Astrocyte (in vitro differentiated cells and primary cell): ENCODE results near the gene MORC1. TPM values are rescaled to one million over a fixed set of nuclear protein-coding genes. Genes with fewer than 3 reads are reported as not detected.

ENCODE experiments used
- DNase-seq: peaks from one replicate; pipeline ENCODE4 v3.0.0-alpha.2; 2010; ENCODE audit warnings: low read depth
- FAIRE-seq: peaks from 2 replicates; lab custom pipeline; 2011; peaks lifted over from hg19 to GRCh38; lab: Jason Lieb, UNC
- H2AFZ ChIP-seq: 2 replicates; pipeline ENCODE4 v1.6.0; 2012; ENCODE audit warnings: low read depth, low read length, inconsistent platforms
- H3K27ac ChIP-seq: 2 replicates; pipeline ENCODE4 v1.5.1; 2011; ENCODE audit warnings: low read depth, low read length, inconsistent platforms
- H3K27me3 ChIP-seq: 2 replicates; pipeline ENCODE4 v1.6.0; 2011; ENCODE audit warnings: low read length, inconsistent platforms; ENCODE audit not compliant: insufficient read depth
- H3K36me3 ChIP-seq: 2 replicates; pipeline ENCODE4 v1.5.1; 2011; ENCODE audit warnings: low read length, inconsistent platforms; ENCODE audit not compliant: insufficient read depth
- H3K4me1 ChIP-seq: 2 replicates; pipeline ENCODE4 v1.5.1; 2011; ENCODE audit warnings: low read length, inconsistent platforms; ENCODE audit not compliant: insufficient read depth
- H3K4me2 ChIP-seq: 2 replicates; pipeline ENCODE4 v1.6.0; 2012; ENCODE audit warnings: low read length, inconsistent platforms
- H3K4me3 ChIP-seq: 2 replicates; pipeline ENCODE4 v1.5.1; 2011; ENCODE audit warnings: low read depth, mild to moderate bottlenecking, low read length, inconsistent platforms; ENCODE audit not compliant: insufficient read depth
- H3K79me2 ChIP-seq: 2 replicates; pipeline ENCODE4 v1.6.0; 2012; ENCODE audit warnings: mild to moderate bottlenecking, low read length, inconsistent platforms; ENCODE audit not compliant: insufficient read depth
- H3K9ac ChIP-seq: 2 replicates; pipeline ENCODE4 v1.6.0; 2012; ENCODE audit warnings: mild to moderate bottlenecking, low read length, inconsistent platforms
- H3K9me3 ChIP-seq: 2 replicates; pipeline ENCODE4 v1.5.1; 2012; ENCODE audit warnings: low read depth, mild to moderate bottlenecking, low read length, inconsistent platforms; ENCODE audit not compliant: insufficient read depth
- H4K20me1 ChIP-seq: 2 replicates; pipeline ENCODE4 v1.6.0; 2012; ENCODE audit warnings: low read length, inconsistent platforms; ENCODE audit not compliant: insufficient read depth
- H3K27ac Mint-ChIP-seq: one replicate; pipeline ENCODE4 v1.8.0; 2021; ENCODE audit warnings: mild to moderate bottlenecking, mixed read lengths; ENCODE audit not compliant: unreplicated experiment
- H3K27me3 Mint-ChIP-seq: one replicate; pipeline ENCODE4 v1.8.0; 2021; ENCODE audit warnings: low read depth, mixed read lengths; ENCODE audit not compliant: unreplicated experiment
- H3K36me3 Mint-ChIP-seq: one replicate; pipeline ENCODE4 v1.8.0; 2021; ENCODE audit warnings: low read depth, mixed read lengths; ENCODE audit not compliant: unreplicated experiment
- H3K4me1 Mint-ChIP-seq: one replicate; pipeline ENCODE4 v1.8.0; 2021; ENCODE audit warnings: low read depth, mixed read lengths; ENCODE audit not compliant: unreplicated experiment
- H3K4me3 Mint-ChIP-seq: one replicate; pipeline ENCODE4 v1.8.0; 2021; ENCODE audit warnings: mild to moderate bottlenecking, moderate library complexity, mixed read lengths; ENCODE audit not compliant: unreplicated experiment
- H3K9me3 Mint-ChIP-seq: one replicate; pipeline ENCODE4 v1.8.0; 2021; ENCODE audit warnings: mild to moderate bottlenecking, mixed read lengths; ENCODE audit not compliant: unreplicated experiment
- CTCF ChIP-seq: IDR thresholded peaks from 2 replicates; pipeline ENCODE4 v1.5.1; 2011; ENCODE audit warnings: low read depth, mild to moderate bottlenecking, inconsistent platforms, low read length, moderate library complexity; ENCODE audit not compliant: insufficient read depth
- EZH2 ChIP-seq: IDR thresholded peaks from 2 replicates; pipeline ENCODE4 v1.6.1; 2012; ENCODE audit warnings: mild to moderate bottlenecking, low read length, inconsistent platforms; ENCODE audit not compliant: insufficient read depth
- total RNA-seq: library from RNA; stranded (reverse); gene quantifications from 2 replicates; pipeline ENCODE4 v1.2.1, GENCODE V29; 2021

The MORC1 gene
- total RNA-seq, 1 donor from 2014 or later: not detected

- H3K27me3 ChIP-seq: no peaks in the 10 kb centered on the region
- H3K9ac ChIP-seq: no peak overlapping the region
- H2AFZ ChIP-seq: no peak overlapping the region
- H3K4me2 ChIP-seq: no peak overlapping the region
- H3K79me2 ChIP-seq: no peaks in the 10 kb centered on the region
- Mint-ChIP-seq H3K4me1 (peaks cover 3% of the 10 kb centered on the region), H3K4me3 (no peak overlapping the region), H3K27ac (no peak overlapping the region), H3K36me3 (no peaks in the 10 kb centered on the region), H3K9me3 (no peaks in the 10 kb centered on the region), H3K27me3 (peaks cover 2% of the 10 kb centered on the region)
- H3K4me3 ChIP-seq: no peak overlapping the region
- no peaks in the 10 kb centered on the region for H4K20me1 ChIP-seq
- no peaks in the 10 kb centered on the region for H3K9me3 ChIP-seq
- H3K4me1 ChIP-seq: no peaks in the 10 kb centered on the region
- DNase-seq (no peak), FAIRE-seq (no peak)
- no peaks in the 10 kb centered on the region for H3K36me3 ChIP-seq
- TF ChIP-seq EZH2 (no peak), CTCF (no peak)
- H3K27ac ChIP-seq: no peak overlapping the region
These were observed 170.1 kb downstream of the MORC1 start for GRCh38 chr3:108947855-108948254.

GRCh38 chr3:108946292-108947285 is 171.3 kb downstream of the MORC1 start:
- H3K9me3 ChIP-seq: no peaks in the 10 kb centered on the region
- Mint-ChIP-seq H3K27ac (no peak overlapping the region), H3K4me3 (no peak overlapping the region), H3K9me3 (no peaks in the 10 kb centered on the region), H3K4me1 (peaks cover 3% of the 10 kb centered on the region), H3K27me3 (no peaks in the 10 kb centered on the region), H3K36me3 (no peaks in the 10 kb centered on the region)
- no peak for FAIRE-seq
- TF ChIP-seq EZH2 (no peak), CTCF (no peak)
- no peak overlapping the region for H3K4me3 ChIP-seq
- no peak overlapping the region for H3K9ac ChIP-seq
- no peak overlapping the region for H3K27ac ChIP-seq
- no peaks in the 10 kb centered on the region for H3K4me1 ChIP-seq
- no peaks in the 10 kb centered on the region for H3K27me3 ChIP-seq
- no peaks in the 10 kb centered on the region for H3K36me3 ChIP-seq
- H4K20me1 ChIP-seq: no peaks in the 10 kb centered on the region
- no peak overlapping the region for H2AFZ ChIP-seq
- H3K79me2 ChIP-seq: no peaks in the 10 kb centered on the region
- H3K4me2 ChIP-seq: peak overlapping the region; percentile 3
- peak; percentile 83 for DNase-seq
